ENCODE data around the gene CBX4.

Gene CBX4

GRCh38 chr17:79829004-79829403 is 10.2 kb downstream of the CBX4 start:
- no peak for DNase-seq (ENCODE audit: low read depth in 2 of 2)

- DNase-seq (ENCODE audit: low read depth in 2 of 2) = no peak
These were observed 12.2 kb downstream of the CBX4 start for GRCh38 chr17:79826841-79827578.

DNA sequence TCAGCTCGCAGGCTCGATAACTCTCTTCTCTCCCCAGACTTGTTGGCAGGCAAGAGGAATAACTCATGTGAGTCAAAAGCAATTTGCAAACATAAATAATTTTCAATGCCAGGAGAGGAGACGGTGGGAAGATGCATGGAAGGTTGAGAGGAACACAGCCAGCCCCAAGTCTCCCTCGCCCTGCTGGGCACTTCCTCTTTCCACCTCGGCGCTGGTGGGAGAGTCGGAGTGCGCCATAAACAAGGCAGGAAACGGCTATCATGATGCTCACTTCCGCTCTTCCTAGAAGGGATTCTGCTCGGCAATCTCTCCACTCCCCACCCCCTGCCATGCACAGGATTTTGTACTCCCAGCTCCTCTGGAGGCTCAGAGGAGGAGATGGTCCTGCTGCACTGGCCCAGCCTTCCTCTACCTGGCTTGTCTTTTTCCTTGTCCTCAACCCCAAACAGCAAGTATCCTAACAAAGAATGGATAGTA is 13.0 kb downstream of the CBX4 start:
- no peak for DNase-seq (ENCODE audit: low read depth in 2 of 2)

DNA sequence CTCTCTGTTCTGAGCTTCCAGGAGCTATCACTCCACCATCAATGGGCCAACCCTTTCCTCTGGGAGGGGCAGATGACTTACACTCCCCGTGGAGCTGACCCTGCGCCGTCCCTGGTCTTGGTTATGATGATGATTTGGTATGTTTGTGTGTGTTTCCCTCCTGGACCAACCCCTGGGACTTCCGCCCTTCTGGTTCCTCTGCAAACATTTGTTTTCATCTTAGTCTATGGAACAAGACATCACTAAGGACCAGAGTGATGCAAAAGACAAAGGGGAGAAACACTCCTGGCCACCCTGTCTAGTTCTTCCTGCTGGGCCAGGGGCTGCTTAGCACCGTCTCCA is 13.7 kb downstream of the CBX4 start:
- DNase-seq (ENCODE audit: low read depth in 2 of 2) = no peak

- DNase-seq (ENCODE audit: low read depth in 2 of 2) = no peak
These were observed 14.2 kb downstream of the CBX4 start for GRCh38 chr17:79824893-79825579.

GRCh38 chr17:79824234-79824633 is 15.0 kb downstream of the CBX4 start:
- no peak for DNase-seq (ENCODE audit: low read depth in 2 of 2)

- DNase-seq (ENCODE audit: low read depth in 2 of 2) = no peak
These were observed 16.6 kb downstream of the CBX4 start for GRCh38 chr17:79822583-79823124.

- DNase-seq (ENCODE audit: low read depth in 2 of 2) = no peak
These were observed 17.7 kb downstream of the CBX4 start for GRCh38 chr17:79821331-79822095.

- DNase-seq (ENCODE audit: low read depth in 2 of 2) = no peak
These were observed 18.3 kb downstream of the CBX4 start for GRCh38 chr17:79820959-79821330.

DNA sequence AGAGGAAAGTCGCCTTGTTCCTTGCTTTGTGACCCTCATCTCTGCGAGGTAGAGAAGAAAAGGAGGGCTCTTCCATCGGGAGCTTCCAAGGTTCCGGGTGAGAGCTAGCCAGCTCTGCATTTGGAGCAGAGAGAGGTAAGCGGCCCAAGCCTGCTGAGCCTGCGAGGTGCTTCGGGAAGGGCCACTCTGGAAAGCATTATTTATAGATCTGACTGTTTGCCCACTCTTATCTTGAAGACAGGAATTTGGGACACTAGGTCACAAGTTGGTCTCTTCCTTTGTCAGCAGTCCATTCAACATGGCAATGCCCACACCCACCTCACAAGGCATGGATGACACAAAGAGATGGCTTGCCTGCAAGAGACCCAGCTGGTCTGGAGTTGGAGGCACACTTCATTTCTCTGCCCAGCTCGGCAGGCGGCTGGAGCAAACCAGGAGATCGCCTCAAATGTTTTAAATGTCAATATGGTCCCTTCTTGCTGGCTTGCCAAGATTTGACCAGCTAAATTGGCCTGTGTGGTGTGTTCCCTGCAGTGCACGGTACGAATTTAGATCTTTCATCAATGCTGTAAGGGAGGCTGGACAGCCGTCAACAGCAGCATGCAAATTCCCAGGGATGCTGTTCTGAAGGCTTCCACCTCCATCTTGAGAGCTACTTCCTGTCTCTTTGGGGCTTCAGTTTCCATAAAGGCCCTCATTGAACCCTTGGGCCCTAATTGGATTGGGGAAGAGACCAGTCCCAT is 19.5 kb downstream of the CBX4 start:
- DNase-seq (ENCODE audit: low read depth in 2 of 2) = no peak

- DNase-seq (ENCODE audit: low read depth in 2 of 2) = no peak
These were observed 20.2 kb downstream of the CBX4 start for GRCh38 chr17:79819085-79819484.

DNA sequence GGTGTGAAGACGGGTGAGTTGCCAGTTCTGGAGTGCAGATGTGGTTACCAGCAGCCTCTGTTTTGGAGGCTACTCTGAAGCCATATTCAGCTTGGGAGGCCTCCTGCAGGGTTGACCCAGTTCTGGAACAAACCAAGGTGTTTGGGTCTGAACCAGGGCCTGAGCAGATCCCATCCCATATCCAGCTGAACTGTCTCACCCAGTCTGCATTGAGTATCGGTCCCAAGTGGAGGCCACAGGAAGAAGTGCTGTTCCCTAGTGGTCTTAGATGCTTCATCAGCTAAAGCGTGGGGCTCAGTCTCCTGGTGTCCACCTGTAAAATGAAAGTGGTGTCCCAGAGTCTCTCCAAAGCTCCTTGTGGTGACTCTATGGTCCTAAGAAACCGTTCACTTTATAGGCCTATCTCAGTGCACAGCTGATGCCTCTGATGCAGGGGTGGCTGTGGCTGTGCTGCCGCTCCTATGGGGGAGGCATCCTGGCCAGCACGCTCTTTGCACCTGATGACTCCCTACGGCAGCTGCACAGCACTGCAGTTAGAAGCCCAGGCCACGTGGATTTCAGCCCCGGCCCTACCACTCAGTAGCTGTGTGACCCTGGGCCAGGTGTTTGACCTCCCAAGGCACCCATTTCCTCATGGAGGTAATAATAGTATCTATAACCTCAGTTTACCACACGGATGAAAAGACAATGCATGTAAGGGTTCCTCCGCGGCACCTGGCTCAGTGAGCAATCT is 21.0 kb downstream of the CBX4 start:
- DNase-seq (ENCODE audit: low read depth in 2 of 2) = no peak

DNA sequence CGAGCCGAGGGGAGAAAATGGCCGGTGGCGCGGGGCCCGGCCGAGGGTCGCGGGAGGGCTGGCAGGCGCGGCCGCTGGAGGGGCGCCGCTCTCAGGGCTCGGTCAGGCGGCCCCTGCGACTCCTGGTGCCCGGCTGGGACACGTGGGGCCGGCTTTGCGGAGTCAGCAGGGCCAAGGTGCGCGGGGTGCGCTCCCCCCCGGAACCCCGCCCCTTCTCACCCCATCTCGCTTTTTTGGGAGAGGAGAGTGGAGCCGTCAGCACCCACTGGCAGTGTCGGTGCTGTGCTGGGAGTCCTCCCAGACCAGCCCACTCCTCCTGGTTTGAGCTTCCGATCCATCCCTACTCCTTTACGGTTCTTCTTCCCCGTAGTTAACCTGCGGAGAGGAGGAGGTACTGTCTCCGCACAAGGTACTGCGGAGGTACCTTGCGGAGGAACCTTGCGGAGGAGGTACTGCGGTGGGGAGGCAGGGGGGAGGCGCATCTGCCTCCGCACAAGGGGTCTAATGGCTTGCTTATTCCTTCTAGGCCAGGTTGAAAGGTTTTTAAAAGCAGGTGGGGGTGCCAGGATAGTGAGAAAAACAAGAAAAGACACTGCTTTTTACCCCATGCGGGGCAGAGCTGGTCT is 23.3 kb downstream of the CBX4 start:
- no peak for DNase-seq (ENCODE audit: low read depth in 2 of 2)

DNA sequence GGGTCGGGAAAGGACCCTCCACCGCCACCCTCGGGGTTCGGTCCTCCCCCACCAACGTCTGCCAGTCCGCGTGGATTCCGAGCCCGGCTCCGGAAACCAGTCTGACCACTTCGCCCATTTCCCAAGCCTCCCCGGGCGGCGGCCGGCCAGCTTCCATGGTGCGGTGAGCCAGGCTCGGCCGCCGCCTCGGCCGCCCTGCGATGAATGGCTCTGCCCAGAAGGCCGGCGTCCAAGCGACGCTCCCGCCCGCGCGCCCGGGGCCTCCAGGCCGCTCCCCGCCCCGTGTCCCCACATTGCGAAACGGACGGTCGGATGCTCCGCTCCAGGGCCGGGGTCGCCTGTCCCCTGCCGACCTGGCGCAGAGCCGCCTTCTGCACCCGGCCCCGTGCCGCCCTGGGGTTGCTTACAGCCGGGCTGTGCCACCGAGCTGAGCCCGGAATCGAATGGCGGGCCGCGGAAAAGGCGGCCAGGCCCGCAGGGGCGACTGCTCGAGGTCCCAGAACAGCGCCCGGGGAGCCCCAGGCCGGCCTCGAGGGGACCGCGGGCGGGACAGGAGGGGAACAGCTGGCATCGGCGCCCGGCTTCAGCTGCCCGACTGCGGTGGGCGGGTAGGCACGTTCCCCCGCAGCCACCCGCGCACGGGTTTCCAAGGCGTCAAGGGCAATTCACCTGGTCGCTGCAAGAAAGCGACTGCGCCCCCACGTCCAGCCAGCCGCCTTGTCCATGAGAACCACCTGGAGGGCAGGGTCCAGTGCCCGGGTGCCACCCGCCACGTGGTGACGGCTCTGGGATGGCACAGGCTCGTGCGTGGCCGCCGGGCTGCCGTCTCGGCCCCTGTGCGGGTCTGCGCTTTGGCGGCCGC is 24.0 kb downstream of the CBX4 start:
- no peak for DNase-seq (ENCODE audit: low read depth in 2 of 2)

DNA sequence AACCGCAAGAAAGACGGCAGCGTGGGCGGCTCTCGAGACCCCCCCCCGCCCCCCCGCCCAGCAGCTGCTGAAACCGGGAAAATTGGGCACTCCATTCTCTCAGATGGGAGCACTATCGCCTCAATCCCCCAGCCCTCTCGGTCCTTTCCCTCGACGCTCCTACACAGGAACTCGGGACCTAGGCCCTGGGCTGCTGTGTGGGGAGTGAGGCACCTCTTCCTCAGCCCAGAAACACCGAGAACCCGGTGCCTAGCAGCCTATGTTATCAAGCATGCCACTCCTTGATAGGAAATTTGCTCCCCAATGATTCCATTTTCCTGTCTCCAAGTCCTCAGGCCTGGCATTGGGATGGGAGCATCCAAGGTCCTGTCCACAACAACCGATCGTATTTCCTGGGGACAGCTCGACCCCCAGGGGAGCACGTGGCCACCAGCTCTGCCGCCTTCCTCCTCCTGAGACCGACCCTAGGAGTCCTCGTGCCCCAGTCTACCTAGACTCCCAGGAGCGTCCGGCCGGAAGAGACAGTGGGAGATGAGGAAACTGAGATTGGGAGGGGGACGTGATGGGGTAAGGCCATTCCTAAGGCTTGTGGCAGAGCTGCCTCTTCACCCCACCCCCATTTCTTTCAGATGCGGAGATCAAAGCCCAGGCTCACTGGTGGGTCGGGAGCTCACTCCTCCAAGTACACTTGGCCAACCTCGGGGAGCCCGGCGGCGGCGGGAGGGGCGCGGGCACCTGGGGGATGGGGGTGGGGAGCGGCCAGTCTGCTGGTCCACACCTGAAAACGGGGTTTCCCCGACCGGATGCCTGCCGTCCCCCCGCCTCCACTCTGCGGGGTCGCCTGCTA is 24.9 kb downstream of the CBX4 start:
- no peak for DNase-seq (ENCODE audit: low read depth in 2 of 2)

DNA sequence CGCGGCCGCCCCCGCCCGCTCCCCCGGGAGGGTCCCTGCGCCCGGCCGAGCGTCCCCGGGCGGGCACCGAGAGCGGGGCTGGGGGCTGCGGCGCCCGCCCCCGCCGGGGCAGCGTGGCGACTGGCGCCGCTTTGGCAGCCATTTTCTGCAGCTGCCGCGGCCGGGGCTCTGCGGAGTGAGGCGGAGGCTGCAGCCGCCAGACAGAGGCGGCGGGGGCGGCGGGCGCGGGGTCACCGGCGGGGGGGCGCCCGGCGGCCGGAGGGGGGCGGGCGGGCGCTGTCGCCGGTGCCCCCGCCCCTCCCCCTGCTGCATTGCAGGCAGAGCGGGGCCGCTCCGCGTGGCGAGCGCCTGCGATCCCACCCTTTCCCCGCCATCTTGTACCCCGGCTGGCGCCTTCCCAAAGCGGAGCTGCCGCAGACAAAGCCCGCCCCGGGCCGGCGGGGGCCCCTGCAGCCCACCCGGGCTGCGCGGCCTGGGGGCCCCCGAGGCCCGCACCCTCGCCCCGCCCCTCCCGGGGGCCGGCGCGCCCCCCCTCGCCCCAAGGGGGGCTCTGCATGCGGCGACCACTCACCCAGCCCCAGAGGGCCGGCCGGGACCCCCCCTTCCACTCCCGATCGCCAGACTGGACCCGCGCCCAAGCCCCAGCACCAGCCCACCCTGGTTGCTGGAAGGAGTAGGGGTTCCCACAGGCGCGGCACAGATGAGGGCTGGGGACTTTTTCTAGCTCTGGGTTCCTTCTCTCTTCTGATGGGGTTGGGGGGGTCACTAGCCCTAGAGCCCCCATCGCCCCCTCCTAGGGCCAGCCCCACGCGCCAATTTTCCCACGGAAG is 25.7 kb downstream of the CBX4 start:
- no peak for DNase-seq (ENCODE audit: low read depth in 2 of 2)

GRCh38 chr17:79812353-79813258 is 26.6 kb downstream of the CBX4 start:
- no peak for DNase-seq (ENCODE audit: low read depth in 2 of 2)

Data from stimulated activated CD4-positive, alpha-beta T cell treated with anti-CD3 and anti-CD28 coated beads, Interleukin-4, amount 100 ng/mL, for 48 hours (primary cell).